ENCODE results near the gene NDUFAF7.

GRCh38 chr2:37287966-37288365 is 56.5 kb downstream of the NDUFAF7 start:
- TF ChIP-seq CTCF (IDR thresholded peaks at IDR 0.05) (peak in 1 of 6 experiments; percentile 9), POLR2A (IDR thresholded peaks at IDR 0.05) (no peak)
